SK-N-SH treated with all-trans-retinoic acid at 6 μM for 48 hours (cell line): ENCODE measurements around the gene TPRX2.

Experiments used
- SNAI2 ChIP-seq: fragments of 250-450 bp; sonication (Bioruptor Pico); IDR thresholded peaks from 2 replicates; pipeline ENCODE4 v1.5.0; 2020; ENCODE audit warnings: mild to moderate bottlenecking, moderate library complexity
- TCF4 ChIP-seq: fragments of 250-450 bp; sonication (Bioruptor Pico); IDR thresholded peaks from 2 replicates; pipeline ENCODE4 v1.8.0; 2021; ENCODE audit warnings: mild to moderate bottlenecking, moderate library complexity, borderline replicate concordance
- TOX ChIP-seq: fragments of 250-450 bp; sonication (Bioruptor Pico); IDR thresholded peaks from 2 replicates; pipeline ENCODE4 v1.8.0; 2021; ENCODE audit warnings: mild to moderate bottlenecking, moderate library complexity, borderline replicate concordance

DNA sequence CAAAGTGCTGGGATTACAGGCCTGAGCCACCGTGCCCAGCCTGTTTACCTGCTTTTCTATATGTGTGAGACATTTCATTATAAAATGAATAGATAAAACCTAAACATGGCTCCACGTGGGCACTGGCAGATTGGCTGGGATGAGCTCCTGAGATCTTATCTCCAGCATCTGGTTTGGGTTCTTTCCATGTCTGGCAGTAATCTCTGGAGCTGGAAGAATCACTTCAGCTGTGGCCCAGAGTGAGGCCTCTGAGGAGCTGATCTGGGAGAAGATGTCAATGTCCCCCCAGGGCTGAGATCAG is 32.5 kb downstream of the TPRX2 start:
- no peak for TF ChIP-seq TOX (CRISPR knock-in tag)
- TF ChIP-seq TCF4: no peak; the same call in 1 of the 2 replicates
- TF ChIP-seq SNAI2 (CRISPR knock-in tag): no peak
